HepG2 (cell line): ENCODE data around the gene MTHFD1. TPM values are rescaled to one million over a fixed set of nuclear protein-coding genes. Genes with fewer than 3 reads are reported as not detected.

ENCODE experiments used
- ATAC-seq: fragments of 200-7000 bp; cut with Tn5 transposase; 3 replicates; pipeline ENCODE4 v1.9.1; 2020; ENCODE audit warnings: mild to moderate bottlenecking, moderate library complexity
- BruUV-seq: library from RNA; stranded (reverse); fragments of 400-500 nt; replicated peaks from 2 replicates; lab custom pipeline; 2021; lab: Mats Ljungman, UMichigan
- CTCF ChIA-PET: fragments of 300-600 bp; formaldehyde crosslinking; extraction: SDS; loops from one replicate; lab custom pipeline; 2021; ENCODE audit warnings: low total read pairs, inconsistent platforms, low intra/inter-chr PET ratio; lab: Yijun Ruan, JAX
- POLR2A ChIA-PET: fragments of 350-600 bp; sonication (Branson Sonifier 250); formaldehyde crosslinking; loops from one replicate; lab custom pipeline; 2020; ENCODE audit warnings: antibody characterized with exemption, inconsistent platforms; lab: Yijun Ruan, JAX
- DNase-seq: peaks from one replicate; pipeline ENCODE4 v3.0.0-alpha.2; 2015; ENCODE audit warnings: low spot score
- FAIRE-seq: peaks from 3 replicates; lab custom pipeline; 2011; peaks lifted over from hg19 to GRCh38; lab: Jason Lieb, UNC
- H2AFZ ChIP-seq: one replicate; pipeline ENCODE4 v1.6.1; 2011; ENCODE audit warnings: low read length, inconsistent platforms
- H3K27ac ChIP-seq: fragments of 300-600 bp; 3 replicates; pipeline ENCODE4 v1.8.0; 2011; ENCODE audit warnings: mixed run types, mild to moderate bottlenecking, mixed read lengths, low read length, inconsistent platforms; ENCODE audit not compliant: insufficient read depth; ENCODE audit errors: extremely low read length
- H3K27me3 ChIP-seq, 2 experiments: fragments of 200-600 bp in 1 of 2; 2 replicates in 1 of 2; 3 replicates in 1 of 2; pipeline versions ENCODE4 v1.6.0 to v1.8.0; 2011; ENCODE audit warnings: low read length in 2 of 2, mild to moderate bottlenecking in 2 of 2, moderate library complexity in 2 of 2, inconsistent platforms in 1 of 2; ENCODE audit not compliant: insufficient read depth in 2 of 2, control insufficient read depth in 1 of 2
- H3K36me3 ChIP-seq, 2 experiments: fragments of 200-600 bp in 1 of 2; replicated peaks in 1 of 2; 2 replicates in 1 of 2; 3 replicates in 1 of 2; pipeline versions ENCODE4 v1.5.1 to v1.8.0; 2011; ENCODE audit warnings: low read length in 2 of 2, inconsistent platforms in 1 of 2; ENCODE audit not compliant: insufficient read depth in 2 of 2, control insufficient read depth in 1 of 2
- H3K4me1 ChIP-seq: 2 replicates; pipeline ENCODE4 v1.5.1; 2012; ENCODE audit warnings: low read length, inconsistent platforms; ENCODE audit not compliant: insufficient read depth
- H3K4me2 ChIP-seq: 2 replicates; pipeline ENCODE4 v1.6.0; 2011; ENCODE audit warnings: low read depth, low read length, inconsistent platforms
- H3K4me3 ChIP-seq, 3 experiments: fragments of 200-600 bp in 1 of 3; sonication (generic), shearing (Covaris generic) in 1 of 3; replicated peaks in 1 of 3; 2 replicates each; pipeline ENCODE4 v1.5.1; 2011 to 2016; ENCODE audit warnings: low read length in 3 of 3, inconsistent platforms in 2 of 3, low read depth in 2 of 3, mild to moderate bottlenecking in 2 of 3, control low read depth in 1 of 3, mixed read lengths in 1 of 3; ENCODE audit not compliant: insufficient read depth in 1 of 3
- H3K79me2 ChIP-seq: one replicate; pipeline ENCODE4 v1.6.1; 2011; ENCODE audit warnings: low read length, inconsistent platforms; ENCODE audit not compliant: insufficient read depth
- H3K9ac ChIP-seq: 2 replicates; pipeline ENCODE4 v1.6.0; 2011; ENCODE audit warnings: mild to moderate bottlenecking, low read depth, low read length, inconsistent platforms; ENCODE audit not compliant: insufficient read depth
- H3K9me3 ChIP-seq: 2 replicates; pipeline ENCODE4 v1.5.1; 2012; ENCODE audit warnings: mild to moderate bottlenecking, low read length
- H4K20me1 ChIP-seq: 2 replicates; pipeline ENCODE4 v1.6.0; 2011; ENCODE audit warnings: inconsistent platforms, mild to moderate bottlenecking, low read length, moderate library complexity; ENCODE audit not compliant: insufficient read depth
- ARID5B ChIP-seq: IDR thresholded peaks from 2 replicates; pipeline ENCODE4 v1.4.0; 2020; ENCODE audit warnings: mild to moderate bottlenecking, missing genetic modification reagents
- HMGXB3 ChIP-seq: sonication (generic); formaldehyde crosslinking; IDR thresholded peaks from 2 replicates; pipeline ENCODE4 v1.4.0; 2020; ENCODE audit warnings: missing genetic modification reagents, borderline replicate concordance
- KDM3A ChIP-seq: IDR thresholded peaks from 2 replicates; pipeline ENCODE4 v1.6.1; 2018; ENCODE audit warnings: low read depth, missing compliant biosample characterization
- NAIF1 ChIP-seq: sonication (generic); formaldehyde crosslinking; IDR thresholded peaks from 2 replicates; pipeline ENCODE4 v1.5.0; 2020; ENCODE audit warnings: mild to moderate bottlenecking, missing genetic modification reagents, borderline replicate concordance
- NFRKB ChIP-seq: fragments of 450-650 bp; IDR thresholded peaks from 2 replicates; pipeline ENCODE4 v1.6.1; 2017
- PCBP2 ChIP-seq: fragments of 200-400 bp; formaldehyde crosslinking; optimal IDR thresholded peaks from 2 replicates; pipeline ENCODE3; 2018; ENCODE audit warnings: low read length, low read depth; ENCODE audit not compliant: poor library complexity, severe bottlenecking
- TFDP2 ChIP-seq: sonication (generic); formaldehyde crosslinking; IDR thresholded peaks from 2 replicates; pipeline ENCODE4 v1.4.0; 2020; ENCODE audit warnings: missing genetic modification reagents
- TOPORS ChIP-seq: sonication (generic); formaldehyde crosslinking; IDR thresholded peaks from 2 replicates; pipeline ENCODE4 v1.8.0; 2023; ENCODE audit warnings: mild to moderate bottlenecking, missing genetic modification reagents
- TRAFD1 ChIP-seq: sonication (generic); formaldehyde crosslinking; IDR thresholded peaks from 2 replicates; pipeline ENCODE4 v1.5.1; 2020; ENCODE audit warnings: missing genetic modification reagents, mild to moderate bottlenecking, borderline replicate concordance
- ZNF354B ChIP-seq: sonication (generic); formaldehyde crosslinking; IDR thresholded peaks from 2 replicates; pipeline ENCODE4 v1.8.0; 2022; ENCODE audit warnings: mild to moderate bottlenecking, missing genetic modification reagents
- WGBS: methylation state at CpG from one replicate; pipeline ENCODE4 v1.1.6; 2017; ENCODE audit warnings: low lambda C conversion rate; 5-methylcytosine and 5-hydroxymethylcytosine counted together
- in situ Hi-C: cut with HindIII; loops from 2 replicates; pipeline ENCODE4 v1.10.0; 2017; ENCODE audit warnings: low pct_unique_long_range_greater_than_20kb; ENCODE audit not compliant: extremely low pct_ligation_motif_present
- intact Hi-C: fragments of 100-400 bp; cut with micrococcal nuclease; formaldehyde crosslinking; loops from one replicate; pipeline ENCODE4 v1.10.0; 2022; ENCODE audit not compliant: unreplicated experiment
- polyA plus RNA-seq, 8 experiments: library from polyadenylated mRNA; depleted of rRNA in 3 of 8; stranded (reverse) in 7 of 8; unstranded in 1 of 8; fragments of >200 nt; fragmentation: Illumina TruSeq in 4 of 8; extraction: Trizol in 4 of 8; gene quantifications; 2 replicates each; pipeline versions ENCODE4 v1.2.1 to v1.2.3, GENCODE V29; 2011 to 2016; ENCODE audit warnings: low read depth in 4 of 8, missing spikeins in 1 of 8, mixed read lengths in 1 of 8; ENCODE audit not compliant: insufficient read depth in 1 of 8
- total RNA-seq, 5 experiments: library from RNA; depleted of rRNA; stranded (reverse); fragments of >200 nt; fragmentation: Illumina TruSeq; extraction: Trizol; gene quantifications; 2 replicates each; pipeline ENCODE4 v1.2.3, GENCODE V29; 2016; ENCODE audit warnings: low read depth in 1 of 5

The MTHFD1 gene
- total and polyA plus RNA-seq, 2 of the 13 experiments (the other 11 are each of a cell fraction or from before 2014, with no cell fraction given): 31.0 to 106 TPM

- POLR2A ChIA-PET: interaction anchor here (0.8 to 1.9 kb wide), 3 partner anchors 11 to 166 kb away, joined by 4 to 16 read pairs (median 4); partner anchors contain the start of genes MTHFD1 and ZBTB1
- TF ChIP-seq KDM3A (CRISPR knock-in tag): no peak
- no peak for TF ChIP-seq PCBP2
- no peak for TF ChIP-seq TRAFD1
- no peak for TF ChIP-seq NFRKB
- TF ChIP-seq HMGXB3 (CRISPR knock-in tag): peak; percentile 72; the same call in 1 of the 2 replicates
- peak; percentile 87 for TF ChIP-seq TFDP2 (CRISPR knock-in tag)
- no peak for TF ChIP-seq ZNF354B (CRISPR knock-in tag)
- no peak; the same call in 1 of the 2 replicates for TF ChIP-seq ARID5B
- TF ChIP-seq TOPORS (CRISPR knock-in tag): no peak
- peak; percentile 60; the same call in 1 of the 2 replicates for TF ChIP-seq NAIF1 (CRISPR knock-in tag)
Observed at GRCh38 chr14:64338616-64339316, 49.4 kb upstream of the MTHFD1 start.

More at GRCh38 chr14:64338616-64339316, 49.4 kb upstream of the MTHFD1 start:
- peak overlapping the region; percentile 75 for H2AFZ ChIP-seq
- H3K4me1 ChIP-seq: peaks cover 18% of the 10 kb centered on the region
- in situ Hi-C loops: no loop called here
- WGBS: 1% methylated on average over 33 of the region's 49 CpGs
- DNase-seq (peak; percentile 93), ATAC-seq (peak; percentile 92), FAIRE-seq (peak; percentile 89)
- H3K9ac ChIP-seq: peak overlapping the region; percentile 63
- peak overlapping the region; percentile 81 for H3K4me2 ChIP-seq
- no peaks in the 10 kb centered on the region for H3K27me3 ChIP-seq
- CTCF ChIA-PET: no interaction called here
- no peaks in the 10 kb centered on the region for H4K20me1 ChIP-seq
- BruUV-seq: no TSS peak
- H3K9me3 ChIP-seq: no peaks in the 10 kb centered on the region
- intact Hi-C loops: no loop called here
- peak overlapping the region; percentile 57 for H3K27ac ChIP-seq
- no peaks in the 10 kb centered on the region for H3K36me3 ChIP-seq
- peak overlapping the region; percentile 44 to 87 (median 61); a peak in 5 of 6 replicates for H3K4me3 ChIP-seq
- no peaks in the 10 kb centered on the region for H3K79me2 ChIP-seq
